GM21529 (cell line): ENCODE data around the gene RDH16.
"Not testable (repeated sequence)": the region's sequence is repeated elsewhere in the genome, so short reads cannot be mapped to it uniquely, and the experiment has no call there.

ENCODE experiments used
- ATAC-seq: cut with Tn5 transposase; IDR thresholded peaks from one replicate; pipeline ENCODE4 v1.9.1; 2021; ENCODE audit not compliant: unreplicated experiment

The RDH16 gene

DNA sequence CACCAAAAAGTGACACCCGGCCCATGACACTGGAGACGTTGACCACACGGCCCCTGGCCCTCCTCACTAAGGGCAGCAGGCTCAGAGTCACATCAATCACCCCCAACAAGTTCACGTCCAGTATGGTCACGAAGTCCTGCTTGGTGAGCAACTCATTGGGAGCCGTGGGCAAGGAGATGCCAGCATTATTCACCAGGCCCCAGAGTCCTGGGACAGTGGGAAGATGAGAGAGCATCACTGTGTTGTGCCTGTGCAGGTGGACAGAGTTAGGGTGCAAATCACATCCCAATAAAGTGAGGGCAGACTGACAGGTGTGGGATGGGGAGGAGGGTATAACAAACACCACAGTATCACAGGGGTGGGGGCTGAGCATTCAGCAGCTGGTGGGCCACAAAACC is 2.5 kb downstream of the RDH16 start:
- no peak for ATAC-seq

GRCh38 chr12:56954057-56954957 is 3.1 kb downstream of the RDH16 start:
- no peak for ATAC-seq

DNA sequence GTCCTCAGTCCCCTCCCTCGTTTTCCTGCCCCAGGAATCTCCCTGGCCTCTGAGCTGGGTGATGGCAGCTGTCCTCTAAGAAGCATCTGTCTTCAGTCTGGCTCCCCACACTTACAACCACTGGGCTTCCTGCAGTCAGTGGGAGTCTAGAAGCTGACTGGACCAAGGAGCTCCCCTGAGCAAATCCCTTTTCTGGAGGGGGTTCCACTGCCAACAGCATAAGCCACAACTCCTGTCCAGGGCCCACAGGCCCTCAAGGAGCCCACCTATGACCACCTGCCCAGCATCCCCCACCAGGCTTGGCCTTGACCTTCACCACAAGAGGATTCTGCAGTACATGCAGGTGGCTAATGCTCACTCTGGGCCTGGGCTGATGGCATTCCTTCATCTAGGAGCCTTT is 4.1 kb downstream of the RDH16 start:
- no peak for ATAC-seq

DNA sequence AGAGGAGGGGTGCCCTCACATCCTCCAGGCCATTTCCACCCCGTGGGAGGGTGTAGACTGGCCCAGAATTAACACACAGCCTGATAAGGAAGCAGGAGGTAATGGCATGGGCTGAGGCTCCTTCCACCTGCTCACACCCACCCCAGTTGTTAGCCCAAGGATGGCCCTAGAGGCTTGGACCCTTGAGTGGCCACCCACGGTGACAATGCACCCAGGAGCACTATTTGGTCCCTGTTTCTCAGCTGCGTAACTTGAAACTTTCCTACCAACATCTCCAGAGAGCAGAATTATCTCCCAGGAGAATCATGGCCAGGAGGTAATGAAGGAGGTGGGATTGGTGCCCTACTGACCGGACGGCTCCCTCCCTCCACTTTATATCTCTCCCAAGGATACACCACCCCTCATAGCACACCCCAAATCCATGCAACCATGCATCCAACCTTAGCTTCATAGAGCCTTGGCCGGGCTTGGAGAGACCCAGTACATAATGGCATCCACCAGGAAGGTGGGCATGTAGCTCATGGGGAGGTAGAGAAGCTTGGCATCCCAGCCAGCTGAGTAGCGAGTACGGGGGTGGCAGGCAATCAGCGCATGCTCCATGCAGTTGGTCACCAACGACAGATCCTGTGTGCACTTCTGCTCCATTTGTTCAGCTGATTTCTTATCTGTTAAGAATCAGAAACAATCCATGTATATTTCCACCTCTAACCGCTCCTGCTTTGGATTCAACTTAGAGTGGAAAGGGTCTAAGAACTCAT is 5.6 kb downstream of the RDH16 start:
- ATAC-seq: no peak

DNA sequence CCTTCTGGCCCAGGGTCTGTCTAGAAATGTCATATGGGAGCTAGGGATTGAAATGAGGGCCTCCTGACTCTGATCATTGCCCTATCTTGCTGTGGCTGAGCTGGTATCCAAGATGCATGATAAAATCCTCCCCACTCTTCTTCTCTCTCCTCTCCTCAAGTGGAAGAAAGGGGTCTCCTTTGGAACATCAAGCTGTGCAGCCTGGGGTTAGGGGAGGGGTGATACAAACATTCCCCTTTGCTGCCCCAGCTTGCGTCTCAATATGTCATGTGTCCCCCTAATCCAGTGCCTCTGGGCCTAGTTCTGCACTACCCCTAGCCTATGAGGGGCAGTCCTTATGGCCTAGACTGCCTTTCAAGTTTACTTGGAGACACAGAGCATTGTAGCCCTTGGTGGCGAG is 8.5 kb downstream of the RDH16 start:
- ATAC-seq: no peak

GRCh38 chr12:56948457-56948777 is 9.0 kb downstream of the RDH16 start:
- ATAC-seq: no peak

DNA sequence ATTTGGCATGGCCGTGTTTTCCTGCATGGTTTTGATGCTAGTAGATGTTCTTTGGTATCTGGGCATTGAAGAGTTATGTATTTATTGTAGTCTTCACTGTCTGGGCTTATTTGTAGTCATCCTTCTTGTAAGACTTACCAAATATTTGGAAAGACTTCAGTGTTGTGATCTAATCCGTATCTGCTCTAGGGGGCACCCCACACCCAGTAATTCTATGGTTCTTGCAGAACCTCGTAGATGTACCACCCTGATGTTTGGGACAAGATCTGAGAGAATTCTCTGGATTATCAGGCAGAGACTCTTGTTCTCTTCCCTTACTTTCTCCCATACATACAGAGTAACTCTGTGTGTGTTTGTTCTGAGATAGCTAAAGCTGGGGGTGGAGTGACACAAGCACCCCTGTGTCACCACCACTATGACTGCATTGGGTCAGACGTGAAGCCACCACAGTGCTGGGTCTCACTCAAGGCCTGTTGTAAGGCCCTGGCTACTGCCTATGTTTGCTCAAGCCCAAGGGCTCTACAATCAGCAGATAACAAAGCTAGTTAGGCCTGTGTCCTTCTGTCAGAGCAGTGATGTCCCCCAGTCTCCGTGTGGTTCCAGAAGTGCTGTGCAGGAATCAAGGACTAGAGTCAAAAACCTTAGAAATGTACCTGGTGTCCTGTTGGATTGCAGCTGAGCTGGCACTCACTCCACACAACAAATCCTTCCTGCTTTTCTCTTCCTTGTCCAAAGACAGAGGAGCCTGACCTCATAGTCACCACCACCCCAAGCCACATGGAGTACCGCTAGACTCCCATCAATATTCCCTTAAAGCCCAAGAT is 9.6 kb downstream of the RDH16 start:
- ATAC-seq: no peak

- no peak for ATAC-seq
Observed at GRCh38 chr12:56943878-56944277, 13.5 kb downstream of the RDH16 start.

GRCh38 chr12:56943374-56943773 is 14.0 kb downstream of the RDH16 start:
- ATAC-seq: not testable (repeated sequence)

- peak; percentile 84 for ATAC-seq
Observed at GRCh38 chr12:56941299-56942017, 15.9 kb downstream of the RDH16 start.

- ATAC-seq: not testable (repeated sequence)
Observed at GRCh38 chr12:56940942-56941298, 16.5 kb downstream of the RDH16 start.

DNA sequence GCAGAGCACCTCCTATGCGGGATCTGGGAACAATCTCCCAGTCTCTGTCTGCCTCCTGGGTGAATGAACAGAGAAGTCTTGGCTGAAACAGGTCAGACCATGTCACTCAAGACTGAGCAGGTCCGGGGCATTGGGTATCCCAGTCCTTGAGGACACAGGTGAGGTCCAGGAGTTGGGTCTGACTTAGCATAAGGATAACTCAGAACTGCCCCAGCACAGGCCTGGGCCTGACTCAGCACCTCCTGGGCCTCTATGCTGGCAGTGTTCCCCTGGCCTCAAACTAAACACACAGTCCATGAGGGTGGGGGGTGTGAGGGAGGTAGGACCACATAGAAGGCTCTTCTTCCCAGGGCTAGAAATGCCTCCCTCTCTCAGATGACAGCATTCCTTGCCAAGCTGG is 21.7 kb downstream of the RDH16 start:
- no peak for ATAC-seq

DNA sequence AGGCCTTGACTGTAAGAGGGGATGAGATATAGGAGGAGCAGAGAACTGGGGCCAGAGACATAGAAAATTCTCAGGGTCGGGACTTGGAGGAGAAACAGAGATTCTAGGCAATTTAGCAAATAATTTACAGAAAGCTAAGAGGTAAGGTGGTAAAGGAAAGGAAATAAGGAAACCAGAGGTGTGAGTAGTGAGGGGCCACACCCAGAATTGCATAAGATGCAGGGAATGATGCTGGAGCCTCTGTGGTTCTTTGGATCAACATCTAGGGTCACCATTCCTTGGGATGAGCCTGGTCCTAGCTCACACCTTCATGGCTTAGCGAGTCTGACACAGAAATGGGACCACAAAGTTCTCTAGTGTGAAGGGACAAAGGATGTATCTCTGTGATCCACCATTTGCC is 22.3 kb downstream of the RDH16 start:
- ATAC-seq: no peak

DNA sequence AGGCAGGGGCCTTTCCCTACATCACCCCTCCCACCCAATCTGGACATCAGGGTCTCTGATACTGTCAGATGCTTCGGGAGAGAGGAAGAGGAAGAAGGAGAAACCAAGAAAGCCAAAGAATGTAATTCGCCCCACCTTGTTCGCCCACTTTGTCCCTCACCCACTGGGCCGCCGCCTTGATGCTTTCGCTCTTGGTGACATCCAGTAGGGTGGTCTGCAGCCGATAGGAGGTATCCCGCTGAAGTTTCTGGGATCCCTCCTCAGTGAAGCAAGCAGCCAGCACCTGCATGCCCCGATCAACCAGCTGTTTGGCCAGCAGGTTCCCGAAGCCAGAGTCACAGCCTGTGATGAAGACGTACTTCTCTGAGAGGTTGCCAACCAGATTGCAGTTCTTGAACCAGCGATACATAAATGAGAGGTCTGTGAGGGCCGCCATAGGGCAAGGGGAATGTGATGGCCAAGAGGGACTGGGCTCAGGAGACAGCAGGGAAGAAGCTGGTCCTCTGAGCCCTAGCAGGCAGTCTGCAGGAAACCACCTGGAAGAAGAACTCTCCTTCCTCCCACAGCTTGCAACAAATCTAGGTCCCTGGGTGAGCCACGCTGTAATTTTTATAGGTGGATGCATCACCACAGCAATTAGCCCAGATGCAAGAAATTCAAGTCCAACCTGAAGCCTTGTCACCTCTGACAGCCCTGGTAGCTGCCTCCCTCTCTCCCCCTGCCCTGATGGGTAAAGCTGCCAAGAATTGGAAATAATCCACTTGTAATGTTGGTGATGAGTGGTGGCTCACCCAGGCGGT is 23.4 kb downstream of the RDH16 start, which contains the start of gene SDR9C7:
TSS of gene SDR9C7 (minus strand) at position 583 of the 800 bp plus-strand sequence. CDS start at position 436, 147 bp downstream.
- no peak for ATAC-seq

DNA sequence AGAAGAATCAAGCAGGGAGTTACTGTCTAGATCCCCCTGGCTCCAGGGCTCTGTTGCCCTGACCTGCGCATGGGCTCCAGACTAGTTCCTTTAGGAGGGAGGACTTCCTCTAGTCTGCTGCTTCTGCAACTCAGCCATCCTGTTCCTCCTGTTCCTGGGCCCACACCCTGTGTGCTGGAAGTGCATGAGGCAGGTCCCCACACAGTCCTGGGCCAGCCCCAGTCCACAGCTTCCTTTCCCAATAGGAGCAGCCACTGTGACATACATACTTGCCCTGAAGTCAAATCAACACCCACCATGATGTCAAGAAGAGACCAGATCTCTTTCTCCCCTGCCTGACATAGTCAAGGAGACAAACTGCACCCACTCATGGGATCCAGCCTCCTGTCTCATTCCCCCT is 24.5 kb downstream of the RDH16 start:
- no peak for ATAC-seq

- no peak for ATAC-seq
Observed at GRCh38 chr12:56932146-56932545, 25.3 kb downstream of the RDH16 start.

- ATAC-seq: no peak
Observed at GRCh38 chr12:56931474-56931978, 25.9 kb downstream of the RDH16 start.

DNA sequence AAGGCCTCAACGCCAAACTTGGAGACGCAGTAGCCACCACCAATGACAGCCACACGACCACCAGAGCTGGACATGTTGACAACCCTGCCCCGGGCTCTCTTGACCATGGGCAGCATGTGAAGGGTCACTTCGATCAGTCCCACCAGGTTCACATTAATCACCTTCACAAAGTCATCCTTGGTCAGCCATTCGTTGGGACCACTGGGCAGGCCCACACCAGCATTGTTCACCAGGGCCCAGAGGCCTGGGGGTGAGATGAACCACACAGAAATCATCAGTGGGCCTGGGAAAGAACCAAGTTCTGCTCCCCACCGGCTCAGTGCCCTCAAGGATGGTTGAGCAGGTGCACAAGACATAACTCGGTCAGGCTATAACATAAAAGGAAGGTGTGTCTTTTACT is 27.2 kb downstream of the RDH16 start:
- ATAC-seq: no peak

DNA sequence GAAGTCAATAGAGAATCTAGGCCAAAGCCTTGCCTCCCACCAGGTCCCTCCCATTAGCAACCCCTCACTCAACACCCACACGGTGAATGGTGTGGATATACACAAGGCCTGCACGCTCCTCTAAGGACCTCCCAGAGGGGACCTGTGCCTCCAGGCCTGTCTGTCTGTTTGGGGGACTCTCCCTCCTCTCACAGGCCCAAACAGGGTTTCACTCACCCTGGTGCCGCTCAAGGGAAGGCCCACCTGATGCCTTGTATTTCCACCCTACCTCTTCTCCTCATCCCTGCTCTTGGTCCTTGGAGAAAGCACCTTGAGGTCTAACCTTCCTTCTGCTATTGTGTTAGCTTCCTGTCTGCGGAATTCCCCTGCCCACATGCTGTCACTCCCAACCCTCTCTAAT is 27.6 kb downstream of the RDH16 start:
- ATAC-seq: no peak

DNA sequence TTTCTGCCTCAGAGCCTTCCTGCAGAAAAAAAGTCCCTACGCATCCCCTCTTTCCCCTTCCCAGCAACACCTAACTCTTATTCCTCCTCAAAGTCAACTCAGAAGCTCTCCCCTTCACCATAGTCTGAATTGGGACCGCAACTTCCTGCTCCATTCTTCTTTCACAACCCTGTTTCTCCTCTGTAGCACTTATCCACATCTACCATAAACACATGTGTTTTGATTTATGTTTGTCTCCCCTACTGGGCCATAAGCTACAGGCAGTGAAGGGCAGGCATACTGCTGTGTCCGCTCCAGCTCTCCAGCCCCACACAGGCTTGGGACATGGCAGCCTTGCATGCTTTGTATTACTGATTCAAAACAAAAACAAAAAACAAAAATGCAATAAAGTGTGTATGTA is 29.1 kb downstream of the RDH16 start:
- no peak for ATAC-seq
